GM18909 (cell line): ENCODE measurements around the gene KIAA0513.

ENCODE experiments used
- ATAC-seq: cut with Tn5 transposase; IDR thresholded peaks from one replicate; pipeline ENCODE4 v1.9.1; 2021; ENCODE audit warnings: mild to moderate bottlenecking; ENCODE audit not compliant: unreplicated experiment, poor library complexity

KIAA0513 gene

DNA sequence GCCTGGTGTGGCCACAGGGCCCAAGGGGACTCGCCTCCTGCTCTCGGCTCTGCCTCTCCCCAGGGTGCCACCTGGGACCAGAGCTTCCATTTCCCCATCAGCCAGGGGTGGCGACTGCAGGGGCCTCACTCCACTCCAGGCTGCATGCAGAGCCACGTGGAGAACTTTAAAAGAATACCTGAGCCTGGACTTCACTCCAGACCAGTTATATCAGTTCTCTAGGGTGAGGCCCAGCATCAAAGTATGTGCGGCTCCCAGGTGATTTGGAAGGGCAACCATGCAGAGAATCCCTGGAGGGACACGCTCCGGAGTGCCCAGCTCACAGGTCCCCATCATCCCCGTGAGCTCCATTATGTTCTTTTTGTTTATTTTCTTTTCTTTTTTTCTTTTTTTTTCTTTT, 39.8 kb downstream of the KIAA0513 start:
- no peak for ATAC-seq

DNA sequence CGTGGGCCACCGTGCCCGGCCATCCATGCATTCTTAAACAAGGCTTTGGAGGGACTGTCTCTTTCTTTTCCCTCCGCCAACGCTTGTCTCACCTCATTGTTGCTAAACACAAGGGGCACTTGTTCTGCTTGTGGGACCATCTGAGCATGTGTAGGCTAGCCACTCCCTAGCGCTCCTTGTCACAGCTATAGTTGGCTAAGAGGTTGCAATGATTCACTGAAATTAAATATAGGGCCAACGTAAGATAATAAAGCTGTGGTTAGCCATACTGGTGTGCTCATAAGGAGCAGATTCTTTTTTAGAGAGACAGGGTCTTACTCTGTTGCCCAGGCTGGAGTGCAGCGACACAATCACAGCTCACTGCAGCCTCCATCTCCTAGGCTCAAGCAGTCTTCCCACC, 41.2 kb downstream of the KIAA0513 start:
- no peak for ATAC-seq

DNA sequence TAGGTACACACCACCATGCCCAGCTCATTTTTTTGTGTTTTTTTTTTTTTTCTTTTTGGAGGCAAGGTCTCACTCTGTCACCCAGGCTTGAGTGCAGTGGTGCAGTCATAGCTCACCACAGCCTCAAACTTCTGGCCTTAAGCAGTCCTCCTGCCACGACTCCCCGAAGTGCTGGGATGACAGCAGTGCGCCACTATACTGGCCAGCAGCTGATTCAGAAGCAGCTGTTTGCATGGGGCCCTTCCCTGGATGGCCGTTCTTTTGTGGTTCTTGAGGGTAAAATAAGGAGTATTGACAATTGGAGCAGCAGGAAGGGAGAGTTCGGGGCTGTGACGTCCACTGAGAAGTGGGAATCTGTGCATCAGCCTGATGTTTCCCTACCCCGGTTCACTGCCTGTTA, 41.6 kb downstream of the KIAA0513 start:
- no peak for ATAC-seq

DNA sequence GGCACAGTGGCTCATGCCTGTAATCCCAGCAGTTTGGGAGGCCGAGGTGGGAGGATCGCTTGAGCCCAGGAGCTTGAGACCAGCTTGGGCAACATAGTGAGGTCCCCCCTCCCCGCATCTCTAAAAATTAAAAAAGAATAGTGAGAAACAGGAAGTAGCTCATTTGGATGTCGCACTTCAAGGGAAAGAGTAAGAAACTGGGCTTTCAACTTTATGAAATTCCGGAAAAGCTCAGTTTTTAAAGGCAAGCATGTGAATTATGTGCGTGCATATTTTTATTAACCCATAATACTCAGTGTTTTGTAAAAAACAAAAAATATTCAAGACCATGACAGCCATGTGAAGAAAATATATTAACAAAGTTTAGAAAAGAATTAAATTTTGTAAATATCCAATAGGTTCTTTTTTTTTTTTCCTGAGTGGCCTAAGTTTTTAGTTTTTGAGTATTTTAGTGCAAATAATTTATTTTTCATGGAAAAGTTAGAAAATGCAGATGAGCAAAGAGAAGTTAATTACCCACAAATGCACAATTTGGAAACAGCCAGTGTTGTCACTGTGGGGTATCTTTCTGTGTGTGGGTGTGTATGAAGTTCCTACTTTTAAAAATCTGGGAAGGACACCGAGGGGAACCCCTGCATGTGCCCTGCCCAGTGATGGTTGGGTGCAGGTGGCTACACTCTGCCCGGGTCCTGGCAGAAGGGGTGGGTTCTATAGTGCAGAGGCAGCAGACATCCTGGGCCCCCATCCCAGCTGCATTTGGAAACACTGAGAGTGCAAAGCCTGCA, 44.7 kb downstream of the KIAA0513 start:
- ATAC-seq: no peak

DNA sequence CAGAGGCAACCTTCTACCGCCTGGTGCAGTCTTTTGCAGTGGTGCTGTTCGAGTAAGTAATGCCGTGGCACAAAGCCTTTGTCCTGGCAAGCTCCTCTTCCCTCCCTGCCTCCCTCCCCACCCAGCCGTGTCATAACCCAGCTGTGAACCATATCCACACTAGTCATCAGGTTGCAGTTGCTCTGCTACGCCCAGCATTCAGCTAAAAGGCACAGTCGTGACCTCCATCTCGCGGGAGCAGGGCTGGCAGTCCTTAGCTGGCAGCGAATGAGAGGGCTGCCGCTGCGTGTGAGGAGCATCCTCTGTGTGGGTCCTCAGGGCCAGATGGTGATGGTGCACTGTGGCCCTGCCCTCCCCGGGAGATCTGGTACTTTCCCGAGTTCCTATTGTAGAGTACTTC, 45.4 kb downstream of the KIAA0513 start:
- ATAC-seq: no peak

DNA sequence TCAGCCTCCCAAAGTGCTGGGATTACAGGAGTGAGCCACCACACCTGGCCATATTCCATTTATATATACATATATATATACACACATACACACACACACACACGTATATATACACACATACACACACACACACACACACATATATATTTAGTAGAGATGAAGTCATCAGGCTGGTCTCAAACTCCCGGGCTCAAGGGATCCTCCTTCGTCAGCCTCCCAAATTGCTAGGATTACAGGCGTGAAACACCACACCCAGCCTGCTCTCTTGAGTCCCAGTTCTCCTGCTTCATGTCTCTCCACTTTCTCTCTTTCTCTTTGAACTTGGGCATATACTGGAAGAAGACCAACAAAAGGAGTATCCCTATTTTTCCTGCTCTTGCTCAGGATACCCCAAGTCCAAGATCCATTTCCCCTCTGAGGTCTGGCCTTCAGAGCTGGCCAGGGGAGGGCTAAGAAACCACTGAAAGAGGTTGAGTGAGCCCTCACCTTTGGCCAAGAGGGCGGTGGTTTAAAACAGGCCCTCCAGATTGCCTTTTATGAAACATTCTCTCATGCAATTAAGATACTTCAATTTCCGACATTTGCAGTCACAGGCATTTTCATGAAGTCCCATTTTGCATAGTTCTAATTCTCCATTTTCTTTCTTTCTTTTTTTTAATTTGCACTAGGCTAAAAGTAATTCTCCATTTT, 46.8 kb downstream of the KIAA0513 start:
- no peak for ATAC-seq

DNA sequence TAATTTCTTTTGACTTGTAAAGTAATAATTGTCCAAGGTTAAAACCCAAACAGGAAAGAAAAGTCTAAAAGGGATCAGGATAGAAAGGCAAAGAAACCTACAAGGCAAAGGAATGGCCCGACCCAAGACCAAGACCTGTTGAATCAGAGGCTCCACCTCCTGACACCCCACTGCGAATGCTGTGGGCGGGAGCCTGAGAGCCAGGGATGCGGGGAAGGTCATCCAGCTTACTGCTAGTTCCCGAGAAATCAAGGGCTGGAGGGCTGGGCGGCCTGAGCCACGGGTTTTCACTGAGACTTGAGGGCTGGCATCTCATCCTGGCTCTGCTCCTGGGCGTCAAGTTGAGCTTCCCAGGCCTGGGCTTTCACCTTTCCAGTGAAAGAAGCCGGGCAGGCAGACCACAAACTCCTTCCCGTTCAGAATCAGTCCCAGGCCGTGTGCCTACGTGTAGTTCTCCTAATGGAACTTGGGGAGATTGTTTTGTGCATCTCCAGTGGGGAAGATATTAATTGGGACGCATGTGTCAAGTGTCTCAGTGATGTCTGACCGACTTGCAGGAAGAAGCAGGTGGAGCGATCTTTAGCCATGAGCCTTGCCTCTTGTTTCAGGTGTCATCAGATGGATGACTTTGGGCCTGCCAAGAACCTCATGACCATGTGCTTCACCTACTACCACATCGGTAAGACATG, 47.8 kb downstream of the KIAA0513 start:
- no peak for ATAC-seq

DNA sequence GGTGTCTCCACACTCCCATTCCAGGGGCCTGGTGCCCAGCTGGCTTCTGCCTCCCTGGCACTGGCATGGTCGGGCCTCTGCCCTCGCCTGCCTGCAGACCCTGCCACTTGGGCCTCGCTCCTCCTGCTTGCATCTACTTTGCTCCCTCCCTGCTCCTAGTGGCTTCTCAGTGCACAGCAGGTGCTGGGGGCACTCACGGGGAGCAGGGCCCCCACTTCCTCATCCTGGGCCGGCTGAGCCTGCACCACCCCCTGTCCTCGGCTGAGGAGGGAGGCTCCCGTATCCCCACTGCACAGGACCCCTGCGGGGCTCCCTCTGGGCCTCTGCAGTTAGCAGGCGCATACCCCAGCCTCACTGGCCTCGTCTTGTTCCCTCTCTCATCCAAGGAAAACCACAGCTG, 49.4 kb downstream of the KIAA0513 start:
- no peak for ATAC-seq

DNA sequence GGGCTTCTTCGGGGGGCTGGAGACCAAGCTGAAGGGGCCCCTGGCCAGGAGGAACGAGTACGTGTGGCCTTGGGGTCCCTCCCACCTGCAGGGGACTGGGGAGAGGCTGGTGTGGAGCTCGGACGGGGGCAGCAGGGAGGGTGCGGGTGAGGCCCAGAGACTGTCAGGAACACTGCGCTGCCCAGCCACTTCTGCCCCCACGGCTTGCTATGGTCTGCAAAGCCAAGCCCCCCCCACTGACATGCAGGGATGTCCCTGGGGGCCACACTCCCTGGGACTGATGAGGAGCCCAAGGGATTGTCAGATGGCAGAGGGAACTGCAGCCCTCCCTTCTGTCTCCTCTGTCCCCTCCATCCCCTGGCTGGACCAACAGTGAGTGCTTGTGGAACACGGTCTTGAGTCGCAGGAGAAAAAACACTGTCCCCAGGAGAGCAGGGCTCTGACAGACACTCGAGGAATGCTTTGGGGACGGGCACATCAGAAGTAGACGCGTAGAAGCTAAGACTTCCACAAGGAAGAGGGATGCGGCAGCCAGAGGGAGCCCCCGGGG, 50.1 kb downstream of the KIAA0513 start:
- ATAC-seq: no peak

DNA sequence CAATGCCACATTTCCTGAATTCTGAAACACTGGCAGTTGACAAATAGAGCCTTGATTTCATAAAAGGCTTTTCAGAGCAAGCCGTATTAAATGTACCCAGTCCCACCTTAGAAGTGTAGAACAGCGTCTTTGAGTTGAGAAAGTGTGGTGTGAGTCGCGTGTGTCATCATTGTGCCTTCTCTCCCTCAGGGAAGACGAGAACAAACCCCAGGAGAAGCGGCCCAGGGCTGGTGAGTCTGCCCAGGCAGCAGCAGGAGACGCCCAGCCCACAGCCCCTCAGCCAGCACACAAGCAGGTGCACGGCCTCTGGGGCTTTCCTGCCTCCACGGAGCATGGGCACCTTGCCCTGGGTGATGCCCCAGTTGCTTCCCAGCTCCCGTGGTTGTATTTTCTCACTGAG, 50.6 kb downstream of the KIAA0513 start:
- ATAC-seq: no peak

DNA sequence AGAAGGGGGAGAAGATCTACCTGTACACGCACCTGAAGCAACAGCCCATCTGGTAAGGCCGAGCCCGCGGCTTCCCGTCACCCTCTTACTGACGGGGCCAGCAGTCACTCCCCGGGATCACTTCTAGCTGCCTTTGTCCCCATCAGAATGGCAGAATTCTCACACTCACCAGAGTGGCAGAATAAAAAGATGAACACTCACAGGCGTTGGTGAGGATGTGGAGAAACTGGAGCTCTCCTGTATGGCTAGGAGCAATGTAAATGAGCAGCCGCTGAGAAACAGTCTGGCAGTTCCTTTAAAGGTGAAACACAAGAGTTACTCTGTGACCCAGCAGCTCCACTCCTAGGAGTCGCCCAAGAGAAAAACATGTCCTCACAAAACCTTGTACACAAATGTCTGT, 51.4 kb downstream of the KIAA0513 start:
- ATAC-seq: no peak

DNA sequence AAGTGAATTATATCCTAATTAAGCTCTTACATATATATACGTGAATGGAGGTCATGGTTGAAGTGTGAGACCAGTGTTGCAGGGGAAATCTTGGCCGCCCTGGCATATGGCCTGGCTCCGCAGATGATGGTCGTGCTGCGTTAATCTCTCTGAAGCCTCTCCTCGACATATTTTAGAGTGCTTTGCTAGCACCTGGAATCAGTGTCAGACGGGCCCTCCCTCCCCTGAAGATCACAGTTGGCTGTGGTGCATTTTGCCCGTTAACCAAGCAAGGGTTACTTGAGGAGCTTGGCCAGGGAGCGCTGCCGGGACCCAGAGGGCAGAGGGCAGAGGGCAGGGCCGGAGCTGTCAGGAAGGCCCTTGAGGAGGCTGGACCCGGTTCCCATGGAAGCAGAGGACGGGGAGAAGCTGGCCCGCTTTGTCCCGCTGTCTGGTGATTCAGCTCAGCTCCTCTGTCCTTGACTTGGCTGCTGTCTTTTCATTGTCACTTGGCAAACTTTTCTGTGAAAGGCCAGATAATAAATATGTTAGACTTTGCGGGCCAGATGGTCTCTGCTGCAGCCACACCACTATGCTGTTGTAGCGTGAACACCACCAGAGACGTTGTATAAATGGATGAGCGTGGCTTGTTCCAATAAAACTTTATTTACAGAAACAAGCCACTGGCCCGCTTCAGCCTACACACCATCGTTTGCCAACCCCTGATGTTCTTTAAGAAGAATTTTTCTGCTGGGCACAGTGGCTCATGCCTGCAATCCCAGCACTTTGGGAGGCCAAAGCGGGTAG, 52.4 kb downstream of the KIAA0513 start:
- ATAC-seq: no peak

DNA sequence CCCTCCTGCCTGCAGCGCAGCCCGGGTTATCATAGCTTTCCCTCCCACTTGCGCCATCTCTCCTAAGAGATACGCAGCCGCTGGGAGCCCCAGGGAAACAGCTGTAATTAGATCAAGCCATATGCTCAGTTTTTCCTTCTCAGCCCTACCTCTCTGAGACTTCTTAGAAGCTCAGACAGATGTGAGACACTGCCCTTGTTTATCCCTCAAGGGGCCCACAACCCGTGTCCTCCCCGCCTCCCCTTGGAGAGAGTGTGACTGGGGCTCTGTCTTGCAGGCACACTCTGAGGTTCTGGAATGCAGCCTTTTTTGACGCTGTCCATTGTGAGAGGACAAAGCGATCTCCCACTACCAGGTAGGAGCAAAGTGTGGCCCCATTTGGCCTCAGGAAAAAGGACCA, 53.4 kb downstream of the KIAA0513 start:
- ATAC-seq: no peak

DNA sequence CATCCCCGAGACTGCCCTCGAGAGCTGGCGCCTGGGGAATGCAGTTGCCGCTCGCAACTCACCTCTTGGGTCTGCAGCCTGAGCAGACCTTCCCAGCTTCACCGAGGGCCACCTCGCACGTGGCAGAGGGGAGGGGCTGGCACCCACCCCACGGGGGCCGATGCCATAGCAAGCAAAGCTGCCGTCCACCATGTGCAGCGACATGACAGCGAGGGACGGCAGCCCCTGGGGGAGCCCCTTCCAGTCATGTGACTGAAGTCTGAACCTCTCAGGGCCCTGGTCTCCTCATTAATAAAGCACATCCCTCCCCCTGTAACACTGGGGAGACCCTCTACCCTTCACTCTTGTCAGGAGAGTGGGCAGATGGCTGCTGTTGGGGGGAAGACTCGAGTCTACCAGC, 54.2 kb downstream of the KIAA0513 start:
- no peak for ATAC-seq

DNA sequence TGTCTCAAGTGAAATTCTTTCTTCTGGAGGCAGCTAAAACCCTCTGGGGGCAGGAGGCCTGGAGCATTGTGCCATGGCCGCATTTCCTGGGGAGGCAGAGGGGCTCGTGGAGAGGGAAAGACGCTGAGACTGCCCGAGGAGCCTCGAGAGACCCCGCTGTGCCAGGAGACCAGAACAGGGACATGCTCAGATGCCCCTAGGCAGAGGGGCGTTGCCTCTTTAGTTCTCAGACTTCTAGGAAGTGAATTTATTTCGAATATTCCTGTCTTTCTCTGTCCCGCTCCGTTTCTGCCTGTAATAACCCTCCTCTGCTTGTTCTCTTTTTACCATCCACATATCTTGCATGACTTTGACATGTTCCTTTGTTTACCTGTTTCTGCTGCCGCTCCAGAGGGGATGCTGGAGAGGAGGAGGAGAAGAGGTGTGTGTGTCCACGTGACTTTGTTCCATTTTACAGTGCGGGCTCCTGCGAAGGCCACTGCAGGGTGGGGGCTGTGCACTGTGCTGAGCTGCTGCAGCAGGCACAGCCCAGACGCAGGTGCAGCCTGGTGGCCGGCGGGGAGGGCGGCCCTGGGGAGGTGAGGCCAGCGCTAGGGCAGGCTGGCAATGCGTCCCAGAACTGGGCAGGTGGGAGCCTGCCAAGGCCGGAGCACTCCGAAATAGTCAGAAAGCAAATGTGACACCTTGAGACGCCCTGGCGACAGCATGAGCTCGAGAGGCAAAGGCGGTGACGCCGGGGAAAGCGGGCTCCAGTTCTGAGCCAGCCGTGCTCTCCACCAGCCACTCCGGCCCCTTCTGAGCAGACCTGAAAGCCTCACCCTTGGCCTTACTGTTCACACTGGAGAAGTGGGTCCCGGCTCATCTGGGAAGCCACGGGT, 54.8 kb downstream of the KIAA0513 start:
- peak; percentile 34 for ATAC-seq

DNA sequence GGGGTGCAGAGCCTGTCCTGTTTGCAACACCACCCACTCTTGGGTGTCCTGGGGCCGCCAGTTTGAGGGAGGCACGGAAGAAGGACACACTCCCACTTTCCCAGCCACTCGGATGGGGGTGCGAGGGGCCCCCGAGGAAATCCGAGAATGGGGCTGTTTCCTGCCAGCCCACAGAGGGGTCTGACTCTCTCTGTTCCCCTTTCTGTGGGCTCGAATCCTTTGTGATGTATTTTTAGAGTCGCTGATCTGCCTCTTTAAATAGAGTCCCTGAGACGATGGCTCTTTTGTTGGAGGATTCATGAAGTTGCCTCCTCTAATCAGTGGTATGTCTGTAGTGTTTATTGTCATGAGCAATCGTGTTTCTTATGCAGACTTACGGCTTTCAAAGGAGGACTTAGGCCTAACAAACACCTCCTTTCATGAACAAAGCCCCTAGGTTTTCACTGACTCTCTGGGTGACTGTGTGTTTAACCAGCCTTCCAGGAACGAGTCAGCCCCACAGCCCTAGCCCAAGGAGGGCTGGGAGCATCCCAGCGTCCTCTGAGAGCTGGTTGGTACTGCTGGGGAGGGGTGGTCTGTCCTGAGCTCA, 55.5 kb downstream of the KIAA0513 start:
- peak; percentile 17 for ATAC-seq

DNA sequence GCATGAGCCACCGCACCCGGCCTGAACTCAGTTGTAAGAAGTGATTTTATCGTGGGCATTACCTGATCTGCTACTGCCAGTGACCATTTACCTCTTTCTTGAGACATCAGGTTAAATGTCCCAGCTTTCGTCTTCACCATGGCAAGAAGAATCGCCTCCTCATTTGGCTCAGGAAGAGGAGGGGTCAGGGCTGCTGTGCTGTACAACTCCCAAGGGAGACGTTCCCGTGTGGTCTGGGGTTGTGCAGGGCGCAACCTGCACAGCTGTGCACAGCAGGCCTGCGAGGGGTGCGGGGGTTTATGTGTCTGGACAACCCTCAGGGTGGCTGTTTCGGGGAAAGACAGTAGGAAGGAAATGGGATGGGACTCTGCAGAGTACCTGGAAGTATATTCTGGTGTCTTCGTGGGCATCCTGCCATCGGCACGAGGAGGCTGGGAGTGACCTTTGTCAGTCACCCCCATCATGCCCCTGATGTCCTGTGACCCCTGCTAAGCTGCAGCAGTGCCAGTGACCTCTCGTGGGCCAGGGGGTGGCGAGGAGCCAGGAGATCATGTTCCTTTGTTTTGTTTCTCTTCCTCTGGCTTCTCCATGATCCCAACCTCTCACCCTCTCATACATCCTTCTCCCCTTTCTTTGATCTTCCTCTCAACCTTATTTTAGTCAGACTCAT, 57.4 kb downstream of the KIAA0513 start:
- ATAC-seq: no peak

DNA sequence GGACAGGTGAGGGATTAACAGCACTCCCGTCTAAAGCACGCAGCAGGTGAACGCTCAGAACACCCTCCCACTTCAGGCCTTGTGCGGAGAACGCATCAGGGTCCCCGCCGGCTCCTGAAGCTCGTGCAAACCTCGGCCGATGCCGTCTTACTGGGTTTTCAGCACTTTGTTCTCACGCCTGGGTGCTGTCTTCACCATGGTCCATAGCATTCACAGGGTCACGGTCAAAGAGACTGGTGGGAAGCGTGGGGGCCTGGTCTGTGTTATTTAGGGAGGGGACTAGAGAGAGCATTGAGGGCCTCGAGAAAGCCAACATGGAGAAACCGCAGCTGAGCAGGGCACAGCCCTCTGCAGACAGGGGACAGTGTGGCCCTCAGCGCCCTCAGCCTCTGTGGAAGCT, 58.1 kb downstream of the KIAA0513 start:
- no peak for ATAC-seq
